Measurements from ENCODE around the gene ZBTB22.

- TF ChIP-seq CTCF (IDR thresholded peaks at IDR 0.05) (no peak), POLR2A (IDR thresholded peaks at IDR 0.05) (no peak)
These were observed 30.3 kb downstream of the ZBTB22 start for GRCh38 chr6:33286946-33287914.
